Hippocampal formation (tissue), 2 donors: Measurements from ENCODE around the gene HHAT.
A peak's percentile ranks its signal among the peaks of the same experiment; 100 is the strongest.
"Not testable (repeated sequence)": the region's sequence is repeated elsewhere in the genome, so short reads cannot be mapped to it uniquely, and the experiment has no call there.

Experiments used
- DNase-seq, 2 donors: peaks; one replicate each; lab custom pipeline; 2025; lab: John Stamatoyannopoulos, UW

Gene HHAT

GRCh38 chr1:210397252-210397651, 68.5 kb downstream of the HHAT start:
- no peak for DNase-seq

DNA sequence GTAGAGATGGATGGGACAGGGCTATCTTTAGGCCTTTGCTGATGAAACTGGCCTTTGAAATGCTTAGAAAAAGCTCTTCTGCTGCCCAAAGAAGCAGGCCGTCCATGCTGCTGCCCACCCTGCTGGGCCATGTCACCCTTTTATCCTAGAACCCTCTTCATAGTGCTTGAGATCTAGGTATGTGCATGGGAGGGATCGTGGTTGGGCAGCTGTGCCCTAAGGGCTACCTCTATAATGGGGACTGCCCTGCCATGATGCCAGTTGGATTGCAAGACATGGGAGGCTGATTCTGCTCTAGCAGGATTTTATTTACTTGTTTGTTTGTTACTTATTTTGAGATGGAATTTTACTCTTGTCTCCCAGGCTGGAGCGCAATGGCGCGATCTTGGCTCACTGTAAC, 69.0 kb downstream of the HHAT start:
- DNase-seq: no peak

DNA sequence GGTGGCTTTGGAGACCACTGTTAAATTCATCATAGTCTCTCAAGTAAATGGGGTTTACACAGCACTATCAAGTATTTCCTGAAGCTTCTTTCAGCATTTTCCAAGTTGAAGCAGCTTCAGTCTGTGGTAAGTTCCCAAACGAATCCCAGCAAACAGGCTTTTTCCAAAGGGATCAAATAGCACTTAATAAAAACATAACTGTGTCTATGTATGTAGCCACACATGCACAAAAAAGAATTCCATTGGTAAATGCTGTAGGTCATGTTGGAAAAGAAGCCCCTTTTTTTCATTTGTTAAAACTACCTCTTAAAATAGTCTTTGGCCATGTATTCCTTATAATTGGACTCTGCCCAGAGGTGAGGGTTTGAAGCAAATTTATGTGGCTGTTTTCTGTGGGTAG, 69.8 kb downstream of the HHAT start:
- no peak for DNase-seq

DNA sequence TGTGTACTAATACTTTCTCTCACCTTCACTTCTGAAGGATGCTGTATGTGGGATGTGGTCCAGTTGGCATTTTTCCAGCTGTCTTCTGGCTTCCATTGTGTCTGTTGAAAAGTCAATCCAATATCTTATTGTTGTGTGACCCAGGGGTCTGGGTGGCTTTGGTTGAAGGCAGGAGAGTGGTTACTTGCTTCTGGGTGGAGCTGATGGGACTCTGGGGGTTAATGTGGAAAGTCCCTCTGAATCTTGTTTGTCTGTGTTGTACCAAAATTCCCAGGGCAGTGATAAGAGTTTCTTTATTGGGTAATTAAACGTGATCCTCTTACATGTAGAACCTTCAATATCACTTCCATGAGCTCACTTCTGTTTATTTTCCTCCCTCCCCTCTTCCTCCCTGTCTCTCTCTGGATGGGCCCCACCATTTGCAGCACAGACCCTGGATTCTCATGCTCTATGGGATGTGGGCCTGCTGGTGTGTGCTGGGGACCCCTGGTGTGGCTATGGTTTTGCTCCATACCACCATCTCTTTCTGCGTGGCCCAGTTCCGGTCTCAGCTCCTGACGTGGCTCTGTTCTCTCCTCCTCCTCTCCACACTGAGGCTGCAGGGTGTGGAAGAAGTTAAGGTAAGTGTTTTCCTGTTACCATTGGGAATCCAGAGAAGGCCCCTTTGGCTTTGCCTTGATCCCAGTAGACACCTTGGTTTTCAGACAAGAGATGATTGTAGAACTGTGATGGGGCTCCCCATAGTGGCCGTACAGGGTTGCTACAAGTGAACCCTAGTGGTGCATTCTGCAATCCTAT, 71.5 kb downstream of the HHAT start:
- DNase-seq: peak; percentile 64

- DNase-seq: no peak
These were observed 73.9 kb downstream of the HHAT start for GRCh38 chr1:210402560-210402959.

DNA sequence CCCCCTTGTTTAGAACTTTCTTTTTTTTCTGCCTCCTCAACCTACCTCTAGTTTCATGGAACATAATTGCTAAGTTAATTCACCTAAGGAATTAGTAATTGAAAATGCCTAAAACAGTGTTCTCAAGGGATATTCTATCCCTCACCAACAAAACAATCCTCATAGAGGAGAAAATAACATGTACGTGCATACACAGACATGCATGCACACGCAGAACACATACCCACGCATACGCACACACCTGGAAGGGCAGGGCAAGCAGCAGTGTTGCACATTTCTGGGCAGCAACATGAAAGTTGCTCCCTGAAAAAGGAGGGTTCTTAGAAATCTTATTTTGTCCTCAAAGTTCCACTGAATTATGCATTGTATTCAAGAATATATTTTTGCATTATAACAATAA, 76.6 kb downstream of the HHAT start:
- DNase-seq: no peak

GRCh38 chr1:210406341-210406740, 77.6 kb downstream of the HHAT start:
- DNase-seq: not testable (repeated sequence)

GRCh38 chr1:210407207-210407886, 78.6 kb downstream of the HHAT start:
- peak; percentile 56 to 69 for DNase-seq

DNA sequence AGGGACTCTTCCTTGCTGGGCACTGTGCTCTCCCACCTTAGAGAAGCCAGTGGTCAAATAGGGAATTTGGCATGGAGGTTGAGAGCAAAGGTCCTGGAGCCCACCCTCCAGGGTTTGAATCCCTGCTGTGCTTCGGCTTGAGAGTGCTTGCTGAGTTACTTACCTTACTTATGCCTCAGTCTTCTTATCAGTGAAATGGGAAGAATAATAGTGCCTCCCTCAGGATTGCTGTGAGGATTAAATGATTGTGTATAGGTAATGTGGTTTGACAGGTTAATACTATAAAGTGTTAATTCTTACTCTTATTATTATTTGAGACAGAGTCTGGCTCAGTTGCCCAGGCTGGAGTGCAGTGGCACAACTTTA, 79.2 kb downstream of the HHAT start:
- no peak for DNase-seq

DNA sequence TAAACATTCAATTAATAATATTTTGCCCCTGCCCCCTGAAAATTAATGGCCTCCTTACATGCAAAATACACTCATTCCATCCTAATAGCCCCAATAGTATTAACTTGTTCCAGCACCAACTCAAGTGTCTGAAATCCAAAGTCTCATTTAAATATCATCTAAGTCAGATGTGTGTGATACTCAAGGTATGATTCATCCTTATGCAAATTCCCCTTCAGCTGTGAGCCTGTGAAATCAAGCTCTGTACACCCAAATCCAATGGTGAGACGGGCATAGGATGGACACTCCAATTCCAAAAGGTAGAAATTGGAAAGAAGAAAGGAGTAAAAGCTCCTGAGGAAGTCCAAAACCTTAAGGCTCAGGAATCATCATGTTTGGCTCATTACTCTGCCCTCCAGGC, 83.5 kb downstream of the HHAT start:
- DNase-seq: no peak

DNA sequence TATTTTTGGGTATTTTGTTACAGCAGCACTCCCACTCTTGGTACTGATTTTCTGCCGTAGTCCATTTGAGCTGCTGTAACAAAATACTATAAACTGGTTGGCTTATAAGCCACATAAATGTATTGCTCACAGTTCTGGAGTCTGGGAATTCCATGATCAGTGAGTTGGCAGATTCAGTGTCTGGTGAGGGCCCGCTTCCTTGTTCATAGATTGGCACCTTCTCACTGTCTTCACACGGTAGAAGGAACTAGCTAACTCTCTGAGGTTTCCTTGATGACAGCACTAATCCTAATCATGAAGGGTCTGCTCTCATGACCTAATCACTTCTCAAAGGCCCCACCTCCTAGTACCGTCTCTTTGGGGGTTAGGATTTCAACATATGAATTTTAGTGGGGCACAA, 85.2 kb downstream of the HHAT start:
- DNase-seq: no peak

DNA sequence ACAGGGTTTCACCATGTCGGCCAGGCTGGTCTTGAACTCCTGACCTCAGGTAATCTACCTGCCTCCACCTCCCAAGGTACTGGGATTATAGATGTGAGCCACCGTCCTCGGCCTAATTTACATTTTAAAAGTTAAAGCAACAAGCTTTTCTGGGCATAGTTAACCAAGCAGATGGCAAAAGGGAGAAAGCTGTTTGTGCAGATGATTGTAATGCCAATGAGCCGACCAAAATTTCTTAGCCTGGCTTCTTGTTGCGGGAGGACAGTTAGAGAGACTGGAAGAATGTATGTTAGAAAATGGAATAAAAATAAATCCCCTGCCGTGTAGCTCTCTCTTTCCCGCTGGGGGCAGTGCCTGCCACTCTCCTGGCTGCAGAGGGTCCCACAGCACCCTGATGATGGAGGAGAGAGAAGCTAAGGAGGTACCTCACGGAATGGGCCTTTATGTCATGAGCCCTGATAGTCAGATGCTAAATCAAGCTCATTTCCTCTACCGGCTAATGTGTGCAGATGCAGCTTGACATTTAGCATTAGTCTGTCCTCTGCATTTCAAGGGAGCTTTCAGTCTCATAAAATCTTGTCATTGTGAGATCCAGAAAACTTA, 87.2 kb downstream of the HHAT start:
- DNase-seq: no peak

DNA sequence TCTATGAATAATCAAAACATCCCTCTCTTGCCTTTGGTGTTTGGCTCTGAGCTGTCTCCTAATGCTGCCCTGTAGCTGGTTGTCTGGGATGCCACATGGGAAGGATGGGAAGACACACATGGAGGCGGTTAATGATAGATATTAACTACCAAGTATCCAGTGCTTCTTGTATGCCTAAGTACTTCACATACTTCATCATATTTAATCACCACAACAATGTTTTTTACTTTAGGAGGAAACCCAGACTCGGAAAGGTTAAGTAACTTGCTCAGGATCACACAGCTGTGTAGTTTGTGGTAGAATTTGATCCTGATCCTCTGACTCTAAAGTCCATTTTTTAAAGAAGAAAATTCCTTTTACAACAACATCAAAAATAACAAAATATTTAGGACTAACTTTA, 88.0 kb downstream of the HHAT start:
- no peak for DNase-seq

DNA sequence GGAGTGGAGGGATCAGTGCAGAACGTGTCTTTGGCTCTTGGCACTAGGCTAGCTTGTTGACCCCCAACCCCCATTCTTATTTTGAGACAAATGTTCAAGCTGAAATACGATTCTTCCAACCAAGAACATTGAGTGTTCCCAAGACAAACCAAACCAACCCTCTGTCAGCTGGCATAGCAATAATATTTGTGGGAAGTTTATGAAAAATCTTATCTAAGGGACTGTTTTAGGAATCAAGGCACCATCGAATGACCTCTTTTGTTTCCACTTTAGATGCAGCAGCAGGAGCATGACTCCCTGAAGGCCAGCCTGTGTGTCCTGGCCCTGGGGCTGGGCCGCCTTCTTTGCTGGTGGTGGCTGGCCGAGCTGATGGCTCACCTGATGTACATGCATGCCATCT, 89.2 kb downstream of the HHAT start:
- no peak for DNase-seq

DNA sequence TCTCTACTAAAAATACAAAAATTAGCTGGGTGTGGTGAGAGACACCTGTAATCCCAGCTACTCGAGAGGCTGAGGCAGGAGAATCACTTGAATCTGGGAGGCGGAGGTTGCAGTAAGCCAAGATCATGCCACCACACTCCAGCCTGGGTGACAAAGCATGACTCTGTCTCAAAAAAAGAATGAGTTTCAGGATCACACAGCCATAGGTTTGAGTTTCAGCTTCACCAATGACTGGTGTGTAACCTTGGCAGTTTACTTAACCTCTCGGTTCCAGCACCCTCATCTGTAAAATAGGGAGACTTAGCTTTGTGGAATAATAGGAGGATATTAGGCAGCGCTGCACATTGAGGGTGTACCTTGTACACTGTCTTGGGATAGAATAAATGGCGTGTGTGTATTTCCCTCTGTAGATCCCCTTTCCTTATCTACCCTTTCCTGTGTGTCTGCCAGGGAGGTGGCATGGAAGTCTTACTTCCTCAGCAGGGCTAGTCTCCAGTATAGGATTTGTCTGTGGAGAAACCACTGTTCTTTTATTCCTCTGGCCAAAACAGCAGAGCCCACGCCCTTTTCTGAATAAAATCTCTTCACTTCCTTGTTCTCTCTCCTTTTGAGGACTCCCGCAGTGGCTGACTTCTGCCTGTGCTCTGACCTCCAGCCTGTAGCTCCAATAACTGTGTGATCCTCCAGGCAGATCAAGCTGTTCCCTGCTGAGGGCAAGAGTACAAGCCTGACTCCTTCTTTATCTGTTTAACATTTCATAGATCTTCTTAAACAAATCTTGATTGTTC, 90.4 kb downstream of the HHAT start:
- DNase-seq: no peak

GRCh38 chr1:210426696-210427095, 98.0 kb downstream of the HHAT start:
- not testable (repeated sequence) for DNase-seq

DNA sequence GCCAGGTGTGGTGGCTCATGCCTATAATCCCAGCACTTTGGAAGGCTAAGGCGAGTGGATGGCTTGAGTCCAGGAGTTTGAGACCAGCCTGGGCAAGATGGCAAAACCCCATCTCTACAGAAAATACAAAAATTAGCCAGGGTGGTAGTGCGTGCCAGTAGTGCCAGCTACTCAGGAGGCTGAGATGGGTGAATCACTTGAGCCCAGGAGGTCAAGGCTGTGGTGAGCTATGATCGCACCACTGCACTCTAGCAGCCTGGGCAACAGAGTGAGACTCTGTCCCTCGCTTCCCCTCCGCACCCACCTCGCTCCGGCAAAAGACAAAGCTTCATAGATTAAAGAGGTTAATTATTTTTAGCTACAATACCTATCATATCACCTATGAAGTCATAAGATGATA, 100.0 kb downstream of the HHAT start:
- DNase-seq: no peak

- no peak for DNase-seq
These were observed 105.5 kb downstream of the HHAT start for GRCh38 chr1:210434223-210434622.

DNA sequence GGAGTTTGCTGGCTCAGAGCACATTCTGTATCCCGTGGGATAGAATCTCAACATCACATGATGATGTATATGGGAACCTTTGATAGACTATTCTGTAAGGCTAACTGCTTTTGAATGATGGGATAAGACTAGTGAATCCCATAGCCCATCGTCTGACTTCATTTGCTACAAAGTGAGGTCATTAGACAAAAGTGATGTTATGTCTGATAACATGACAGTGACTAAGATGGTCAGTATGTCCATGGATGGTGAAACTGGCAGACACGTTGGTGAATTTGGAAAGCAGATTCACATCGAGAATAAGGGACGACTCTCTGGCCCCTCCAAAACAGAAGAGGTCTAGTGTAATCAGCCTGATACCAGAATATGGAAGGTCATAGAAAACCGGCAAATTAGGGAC, 108.4 kb downstream of the HHAT start:
- no peak for DNase-seq

DNA sequence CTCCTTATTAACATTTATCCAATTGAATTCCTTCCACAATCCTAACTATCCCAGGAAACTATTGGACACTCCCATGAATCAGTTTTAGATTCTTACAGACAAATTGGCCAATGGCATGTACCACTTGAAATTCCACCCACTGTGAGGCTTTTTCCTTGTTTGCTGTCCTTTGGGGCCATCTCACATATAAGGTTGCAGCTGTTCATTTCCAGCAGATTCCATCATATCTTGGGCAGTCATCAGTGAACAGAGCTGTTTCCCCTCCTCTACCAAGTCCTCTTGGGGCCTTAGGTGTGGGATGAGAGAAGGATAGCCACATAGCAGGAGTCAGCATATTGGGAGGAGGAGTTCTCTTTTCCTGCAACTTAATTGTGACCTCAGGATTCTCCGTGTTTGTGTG, 109.1 kb downstream of the HHAT start:
- no peak for DNase-seq

DNA sequence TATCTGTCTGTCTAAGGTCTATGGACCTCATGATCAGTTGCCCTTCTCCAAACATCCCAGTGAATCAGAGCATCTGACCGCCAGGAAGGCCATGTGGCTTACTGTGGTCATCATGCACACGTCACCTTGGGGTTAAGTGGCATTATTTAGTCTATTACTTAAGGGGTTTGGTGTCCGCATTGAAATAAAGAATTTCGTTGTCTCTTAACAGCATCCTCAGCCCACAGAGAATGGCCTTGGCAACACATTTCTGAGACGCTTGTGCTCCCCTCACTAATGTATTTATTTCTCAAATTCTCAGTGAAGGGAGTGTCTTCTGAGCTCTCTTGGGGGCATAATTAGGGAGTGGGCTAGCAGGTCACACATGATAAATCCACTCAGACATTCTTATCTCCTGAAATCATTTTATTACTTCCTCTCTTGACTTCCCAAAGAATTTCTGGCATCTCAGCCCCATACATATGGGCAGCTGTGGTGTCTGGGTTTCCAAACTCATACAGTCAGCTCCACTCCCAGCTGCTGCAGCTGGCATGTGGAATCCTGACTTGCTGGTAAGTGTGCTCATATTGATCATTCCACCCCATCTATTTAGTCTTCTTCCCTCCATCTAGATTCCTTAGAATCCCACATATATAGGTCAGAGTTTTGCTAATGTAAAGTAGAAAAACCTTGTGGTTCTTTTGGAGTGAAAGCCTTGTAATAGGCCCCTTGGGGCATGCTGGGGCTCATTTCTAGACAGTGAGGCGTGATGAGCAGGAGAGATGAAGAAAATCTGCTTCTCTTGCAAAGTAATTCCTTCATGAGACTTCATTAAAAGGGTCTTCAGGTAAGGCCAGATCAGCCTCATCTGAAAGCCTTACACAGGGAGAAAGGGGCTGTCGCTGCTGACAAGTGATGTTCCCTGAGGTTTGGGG, 110.5 kb downstream of the HHAT start:
- DNase-seq: no peak
